GM12801 (cell line): ENCODE results near the gene HPS1.

Experiments
- TF ChIP-seq, protein P1 (sequence below): IDR thresholded peaks from one replicate; pipeline ENCODE4 v1.5.1; 2011; ENCODE audit warnings: control low read depth; ENCODE audit not compliant: insufficient read length; ENCODE audit errors: extremely low read depth

Gene HPS1

GRCh38 chr10:98483658-98484057, 36.9 kb upstream of the HPS1 start:
- TF ChIP-seq, protein P1, sequence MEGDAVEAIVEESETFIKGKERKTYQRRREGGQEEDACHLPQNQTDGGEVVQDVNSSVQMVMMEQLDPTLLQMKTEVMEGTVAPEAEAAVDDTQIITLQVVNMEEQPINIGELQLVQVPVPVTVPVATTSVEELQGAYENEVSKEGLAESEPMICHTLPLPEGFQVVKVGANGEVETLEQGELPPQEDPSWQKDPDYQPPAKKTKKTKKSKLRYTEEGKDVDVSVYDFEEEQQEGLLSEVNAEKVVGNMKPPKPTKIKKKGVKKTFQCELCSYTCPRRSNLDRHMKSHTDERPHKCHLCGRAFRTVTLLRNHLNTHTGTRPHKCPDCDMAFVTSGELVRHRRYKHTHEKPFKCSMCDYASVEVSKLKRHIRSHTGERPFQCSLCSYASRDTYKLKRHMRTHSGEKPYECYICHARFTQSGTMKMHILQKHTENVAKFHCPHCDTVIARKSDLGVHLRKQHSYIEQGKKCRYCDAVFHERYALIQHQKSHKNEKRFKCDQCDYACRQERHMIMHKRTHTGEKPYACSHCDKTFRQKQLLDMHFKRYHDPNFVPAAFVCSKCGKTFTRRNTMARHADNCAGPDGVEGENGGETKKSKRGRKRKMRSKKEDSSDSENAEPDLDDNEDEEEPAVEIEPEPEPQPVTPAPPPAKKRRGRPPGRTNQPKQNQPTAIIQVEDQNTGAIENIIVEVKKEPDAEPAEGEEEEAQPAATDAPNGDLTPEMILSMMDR: no peak

DNA sequence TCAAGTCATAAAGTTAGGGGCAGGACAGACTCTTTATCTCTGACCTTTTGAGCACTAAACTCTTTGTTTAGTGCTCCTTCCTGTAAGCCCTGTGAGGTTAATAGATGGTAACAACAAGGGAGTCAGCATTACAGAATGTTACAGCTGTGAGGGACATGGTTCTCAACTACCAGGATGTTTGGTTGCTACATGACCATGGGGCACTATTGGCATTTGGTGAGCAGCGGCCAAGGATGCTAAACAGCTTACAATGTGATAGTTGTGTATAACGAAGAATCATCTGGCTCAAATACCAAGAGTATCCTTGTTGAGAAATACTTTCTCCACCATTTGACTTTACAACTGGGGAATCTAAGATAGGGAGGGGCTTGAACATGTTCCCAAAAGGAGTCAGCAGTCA, 35.4 kb upstream of the HPS1 start:
- TF ChIP-seq, protein P1: no peak

DNA sequence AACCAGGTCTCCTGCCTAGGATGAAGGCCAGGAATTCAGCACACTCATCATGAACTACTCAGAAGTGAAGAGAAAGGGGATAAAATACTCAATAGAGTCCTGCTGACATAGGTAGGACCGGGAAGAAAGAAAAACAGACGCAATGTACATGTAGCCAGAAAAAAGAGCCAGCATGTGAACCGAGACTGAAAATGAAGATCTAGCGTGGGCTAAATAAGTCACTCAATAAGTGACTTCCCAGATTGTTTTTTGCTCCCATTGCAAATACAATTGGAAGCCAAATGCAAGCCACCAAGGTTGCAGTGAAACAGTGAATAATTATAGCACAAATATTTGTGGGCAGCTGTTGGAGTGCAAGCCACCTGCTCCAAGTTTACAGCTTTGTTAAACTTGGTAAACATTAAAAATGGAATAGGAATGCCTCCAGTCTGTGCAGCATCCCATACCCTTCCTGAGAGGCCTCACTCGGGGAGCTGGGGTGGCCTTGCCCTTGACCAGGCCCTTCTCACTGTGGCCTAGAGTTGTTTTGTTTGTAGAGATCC, 34.7 kb upstream of the HPS1 start:
- TF ChIP-seq, protein P1: no peak

- TF ChIP-seq, protein P1: no peak
These were observed 31.9 kb upstream of the HPS1 start for GRCh38 chr10:98478430-98479222.

- TF ChIP-seq, protein P1: no peak
These were observed 31.1 kb upstream of the HPS1 start for GRCh38 chr10:98477861-98478260.

DNA sequence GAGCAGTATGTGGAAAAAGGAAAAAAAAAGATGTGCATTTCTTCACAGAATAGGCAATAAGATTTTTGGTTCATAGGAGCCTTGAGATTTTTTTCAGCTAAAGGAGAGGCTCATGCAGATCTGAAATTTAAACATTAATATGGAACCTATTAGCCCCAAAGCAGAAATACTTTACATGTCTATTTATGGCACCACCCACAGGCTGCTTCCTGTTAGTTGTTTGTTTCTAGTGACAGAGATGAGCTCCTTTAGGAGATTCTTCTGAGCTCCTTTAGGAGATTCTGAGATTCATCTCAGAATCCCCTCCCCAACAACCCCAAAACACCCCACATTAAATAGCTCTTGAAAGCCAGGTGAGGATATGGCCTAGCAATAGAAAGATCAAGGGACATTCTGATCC, 27.9 kb upstream of the HPS1 start:
- TF ChIP-seq, protein P1: no peak

GRCh38 chr10:98472196-98472595, 25.5 kb upstream of the HPS1 start:
- TF ChIP-seq, protein P1: no peak
